ENCODE results near the gene NKX2-8.
"Not testable (repeated sequence)": the region's sequence is repeated elsewhere in the genome, so short reads cannot be mapped to it uniquely, and the experiment has no call there.

NKX2-8 gene

DNA sequence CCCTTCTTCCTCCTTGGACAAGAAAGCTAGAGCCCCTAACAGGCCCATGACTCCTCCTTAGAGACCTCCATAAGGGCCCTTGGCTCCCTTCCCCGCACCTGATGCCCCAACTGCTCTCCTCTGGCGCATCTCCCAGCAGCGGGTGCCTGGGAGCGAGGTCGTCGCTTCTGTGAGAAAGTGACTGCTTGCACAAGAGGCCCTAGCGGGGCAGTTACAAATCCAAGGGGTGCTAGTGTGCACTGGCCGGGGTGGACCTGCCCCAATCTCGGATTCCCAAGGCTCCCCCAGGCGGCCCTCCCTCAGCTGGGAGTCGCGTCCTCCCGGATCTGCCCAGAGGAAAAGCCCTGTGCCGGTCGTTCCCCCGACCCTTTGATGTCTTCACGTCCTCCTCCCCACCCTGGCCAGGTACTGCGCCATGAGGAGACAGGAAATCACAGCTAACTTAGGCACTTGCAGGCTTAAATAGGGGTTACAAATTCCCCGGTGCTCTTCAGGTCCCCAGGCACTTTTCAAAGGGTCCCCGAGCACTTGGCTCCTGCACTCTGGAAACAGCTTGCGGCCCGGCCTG lies 2.8 kb downstream of the NKX2-8 start:
- DNase-seq: no peak

DNA sequence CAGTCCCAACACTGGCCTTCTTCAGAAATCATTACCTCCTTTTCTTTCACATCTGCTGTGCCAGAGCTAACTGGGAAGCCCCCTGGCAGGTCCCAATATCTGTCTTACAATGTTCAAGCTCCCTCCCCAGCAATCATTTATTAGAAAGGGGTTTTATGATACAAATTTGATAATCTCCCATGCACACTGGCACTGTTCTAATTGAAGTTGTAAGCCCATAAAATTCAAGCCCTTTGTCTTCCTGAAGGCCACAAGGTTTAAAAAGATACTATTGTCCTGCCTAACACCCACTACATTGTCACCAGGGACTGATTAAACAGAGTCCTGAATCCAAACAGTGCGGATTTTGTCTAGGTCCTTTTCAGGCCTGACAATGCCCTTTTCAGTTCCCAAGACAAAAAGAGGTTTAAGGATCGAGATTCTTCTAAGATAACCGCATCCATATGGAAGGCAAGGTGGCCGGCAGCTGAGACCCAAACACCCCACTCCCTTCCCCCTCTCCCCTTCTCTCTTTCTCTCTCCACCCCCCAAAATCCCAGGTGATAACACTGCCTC lies 3.3 kb downstream of the NKX2-8 start:
- DNase-seq: peak; percentile 21

GRCh38 chr14:36570065-36570464 lies 12.3 kb downstream of the NKX2-8 start:
- DNase-seq: no peak

DNA sequence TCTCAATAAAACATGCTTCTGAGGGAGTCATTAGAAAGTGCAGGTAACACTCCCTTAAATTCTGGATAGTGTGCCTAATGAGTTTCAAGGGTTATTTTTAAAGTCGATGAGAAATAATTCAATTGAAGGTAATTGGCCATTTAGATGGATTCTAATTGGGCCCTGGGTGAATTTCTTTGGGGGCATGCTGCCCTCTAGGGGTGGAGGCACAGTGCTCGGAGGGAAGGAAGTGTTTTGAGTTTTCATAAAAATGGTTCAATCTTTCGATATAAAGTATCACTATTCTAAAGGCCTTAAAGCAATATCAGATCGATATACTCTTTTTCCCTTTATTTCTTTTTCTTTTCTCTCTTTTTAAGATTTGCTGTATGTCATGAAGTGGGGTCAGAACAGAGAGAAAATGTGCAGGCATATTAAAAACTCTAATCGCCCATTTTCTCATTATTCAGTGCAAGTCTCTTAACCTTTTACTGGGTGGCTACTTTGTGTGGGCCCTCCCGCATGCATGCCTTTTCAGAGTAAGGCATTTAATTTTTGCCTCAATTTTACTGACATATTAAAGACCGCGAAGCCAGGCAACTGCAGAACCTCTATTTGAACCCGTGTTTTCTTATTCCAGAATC lies 25.5 kb downstream of the NKX2-8 start:
- DNase-seq: peak; percentile 36

DNA sequence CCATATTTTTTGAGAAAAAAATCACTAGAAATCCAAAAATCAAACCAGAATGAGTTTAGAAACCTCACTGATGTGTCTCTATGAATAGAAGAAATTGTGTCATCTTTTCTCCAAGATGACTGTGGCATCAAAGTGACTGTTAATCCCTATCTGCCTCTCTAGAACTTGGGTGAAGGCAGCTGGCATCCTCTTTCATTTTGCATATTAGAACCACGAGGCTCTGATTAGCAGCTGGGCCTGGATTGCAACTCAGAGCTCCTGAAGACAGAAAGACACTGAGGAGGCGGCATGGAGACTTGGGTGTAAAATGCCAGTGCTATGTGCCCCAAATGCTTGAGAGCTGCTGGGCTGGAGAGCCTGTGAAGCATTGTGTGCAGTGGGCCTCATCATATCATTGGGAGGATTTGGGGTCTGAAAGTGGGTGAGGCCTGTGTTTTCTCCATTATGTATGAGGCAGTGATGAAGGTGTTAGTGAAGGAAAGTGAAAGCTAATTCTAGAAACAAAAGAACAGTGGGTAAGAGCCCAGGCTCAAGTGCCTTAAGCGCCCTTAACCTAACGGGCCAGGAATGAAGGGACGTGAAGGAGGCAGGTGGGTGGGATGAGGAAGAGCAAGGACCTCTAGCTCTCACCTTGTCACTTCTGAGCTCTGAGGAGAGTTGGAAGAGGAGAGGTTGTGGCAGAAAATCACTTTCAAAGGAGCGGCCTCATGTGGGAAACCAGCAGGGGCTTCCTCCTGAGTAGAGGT lies 26.2 kb downstream of the NKX2-8 start:
- DNase-seq: no peak

GRCh38 chr14:36553656-36554260 lies 28.7 kb downstream of the NKX2-8 start:
- DNase-seq: peak; percentile 40

DNA sequence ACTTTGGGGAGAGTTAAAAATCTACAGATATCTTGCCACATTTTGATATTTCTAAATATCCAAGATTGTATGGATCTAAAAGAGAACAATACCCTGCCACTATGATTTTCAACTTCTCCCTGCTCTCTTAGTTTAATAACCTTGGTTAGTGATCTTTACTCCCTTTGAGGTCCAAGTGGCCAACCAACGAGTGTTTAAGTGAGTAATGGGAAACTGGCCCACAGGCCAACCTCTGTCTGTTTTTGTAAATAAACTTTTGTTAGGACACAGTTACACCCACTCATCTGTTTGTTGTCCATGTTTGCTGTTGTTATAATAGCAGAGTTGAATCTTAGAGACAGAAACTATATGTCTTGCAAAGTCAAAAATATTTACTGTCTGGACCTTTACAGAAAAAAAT lies 31.5 kb downstream of the NKX2-8 start:
- DNase-seq: no peak

- DNase-seq: not testable (repeated sequence)
Observed at GRCh38 chr14:36544280-36544679, 38.1 kb downstream of the NKX2-8 start.

GRCh38 chr14:36538051-36538450 lies 44.4 kb downstream of the NKX2-8 start:
- DNase-seq: no peak

Measured in midbrain (tissue), 1 donor.